GM08714 (cell line): Measurements from ENCODE around the gene FPGS.

Experiments
- H3K4me3 ChIP-seq: fragments of 200-500 bp; sonication (Bioruptor generic); 2 replicates; pipeline ENCODE4 v1.5.1; 2014; ENCODE audit warnings: mild to moderate bottlenecking, low read length, inconsistent platforms
- ZNF274 ChIP-seq: IDR thresholded peaks from 2 replicates; pipeline ENCODE4 v1.6.1; 2012; ENCODE audit warnings: mild to moderate bottlenecking, low read depth, low read length

The FPGS gene

DNA sequence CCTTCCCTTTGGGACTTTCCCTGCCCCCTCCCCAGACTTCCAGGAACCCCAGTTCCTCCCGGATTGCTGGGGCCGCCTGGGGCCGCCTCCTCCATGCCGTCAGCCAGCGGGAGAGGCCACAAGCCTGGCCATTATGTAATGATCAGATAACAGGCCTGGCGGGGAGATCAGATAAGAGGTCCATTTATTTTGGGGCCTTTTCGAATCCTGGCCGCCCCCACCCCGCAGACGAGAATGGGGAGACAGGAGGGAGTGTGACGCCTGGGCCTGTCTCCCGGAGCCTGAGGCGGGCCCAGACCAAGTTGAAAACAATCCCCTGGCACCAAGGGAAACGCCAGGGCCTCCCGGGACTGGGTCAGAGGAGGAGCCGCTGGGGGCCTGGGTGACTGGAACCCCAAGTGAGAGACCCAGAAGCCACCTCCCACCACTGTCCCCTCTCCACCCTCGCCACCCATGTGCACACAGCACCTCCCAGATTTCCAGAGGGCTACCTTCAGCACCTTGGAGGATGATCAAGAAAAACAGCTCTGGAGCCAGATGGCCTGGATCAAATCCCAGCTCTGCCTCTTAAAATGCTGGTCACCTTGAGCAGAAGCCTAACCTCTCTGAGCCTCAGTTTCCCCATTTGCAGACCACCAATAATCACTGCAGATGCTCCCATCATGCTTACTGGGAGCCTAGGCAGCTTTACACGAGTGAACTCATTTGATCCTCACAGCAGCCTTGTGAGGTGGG is 43.9 kb downstream of the FPGS start:
- no peak for TF ChIP-seq ZNF274
- no peak overlapping the region for H3K4me3 ChIP-seq

- no peak overlapping the region for H3K4me3 ChIP-seq
- TF ChIP-seq ZNF274: no peak
These were observed 44.5 kb downstream of the FPGS start for GRCh38 chr9:127847178-127847510.

DNA sequence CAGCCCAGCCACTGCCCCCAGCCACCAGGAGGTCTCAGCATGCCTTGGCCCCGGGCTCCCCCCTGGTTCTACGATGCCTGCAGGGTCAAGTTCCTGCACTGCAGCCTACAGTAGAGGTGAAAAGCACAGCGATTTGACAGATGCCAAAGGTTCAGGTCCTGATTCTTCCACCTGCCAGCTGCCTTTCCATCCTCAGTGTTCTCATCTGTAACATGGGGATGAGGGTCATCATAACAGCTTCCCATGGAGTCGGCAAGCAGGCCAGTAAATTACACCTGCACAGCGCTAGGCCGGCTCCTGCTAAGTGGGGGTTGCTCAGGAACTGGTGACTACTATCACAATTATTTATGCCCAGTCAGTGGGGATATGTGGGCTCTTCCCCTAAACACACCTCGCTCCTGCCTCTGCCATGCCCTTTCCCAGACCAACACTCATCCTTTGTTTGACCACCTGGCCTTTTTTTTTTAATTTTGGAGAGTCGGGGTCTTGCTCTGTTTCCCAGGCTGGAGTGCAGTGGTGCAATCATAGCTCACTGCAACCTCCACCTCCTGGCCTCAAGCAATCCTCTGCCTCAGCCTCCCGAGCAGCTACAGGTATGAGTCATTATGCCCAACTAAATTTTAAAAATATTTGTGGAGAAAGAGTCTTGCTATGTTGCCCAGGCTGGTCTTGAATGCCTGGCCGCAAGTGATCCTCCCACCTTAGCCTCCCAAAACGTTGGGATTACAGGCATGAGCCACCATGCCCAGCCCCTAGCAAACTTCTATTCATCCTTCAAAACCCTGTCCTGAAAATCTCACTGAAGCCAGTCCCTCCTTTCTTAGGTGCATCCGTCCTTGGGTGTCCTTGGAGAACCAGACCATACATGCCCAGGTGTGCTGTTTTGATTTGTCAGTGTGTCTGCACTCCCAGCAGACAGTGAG is 45.4 kb downstream of the FPGS start:
- H3K4me3 ChIP-seq: no peak overlapping the region
- no peak for TF ChIP-seq ZNF274

DNA sequence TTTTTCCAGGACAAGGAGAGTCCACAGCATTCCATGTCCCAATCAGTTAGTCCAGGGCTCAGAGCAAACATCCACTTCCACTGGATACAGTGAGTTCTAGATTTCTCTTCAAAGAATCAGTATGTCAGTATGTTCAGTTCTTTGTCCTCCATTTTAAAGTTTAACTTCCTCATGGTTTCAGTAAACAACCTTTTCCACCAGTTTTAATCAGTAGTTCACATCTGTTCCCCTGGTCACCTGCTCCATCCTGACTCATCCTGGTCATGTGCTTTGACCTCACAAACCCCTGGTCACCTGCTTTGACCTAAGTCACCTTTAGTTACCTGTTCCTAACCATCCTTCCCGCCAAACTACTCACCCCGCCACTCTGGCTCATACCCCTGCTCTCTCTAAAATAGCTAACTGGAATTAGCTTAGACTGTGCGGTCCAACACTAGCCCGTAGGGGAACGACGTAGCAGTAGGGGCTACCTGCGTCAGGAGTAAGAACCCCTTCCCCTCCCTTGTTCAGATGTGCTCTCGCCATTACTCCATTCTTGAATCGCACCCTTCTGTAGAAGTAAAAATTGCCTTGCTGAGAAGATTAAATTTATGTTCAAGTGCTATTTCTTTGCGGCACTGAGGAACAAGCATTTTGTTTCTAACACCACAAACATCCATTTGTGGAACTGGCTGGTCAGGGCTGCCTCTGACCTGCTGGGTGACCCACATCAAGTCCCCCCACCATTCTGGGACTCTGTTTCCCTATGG is 46.2 kb downstream of the FPGS start:
- no peak overlapping the region for H3K4me3 ChIP-seq
- no peak for TF ChIP-seq ZNF274

DNA sequence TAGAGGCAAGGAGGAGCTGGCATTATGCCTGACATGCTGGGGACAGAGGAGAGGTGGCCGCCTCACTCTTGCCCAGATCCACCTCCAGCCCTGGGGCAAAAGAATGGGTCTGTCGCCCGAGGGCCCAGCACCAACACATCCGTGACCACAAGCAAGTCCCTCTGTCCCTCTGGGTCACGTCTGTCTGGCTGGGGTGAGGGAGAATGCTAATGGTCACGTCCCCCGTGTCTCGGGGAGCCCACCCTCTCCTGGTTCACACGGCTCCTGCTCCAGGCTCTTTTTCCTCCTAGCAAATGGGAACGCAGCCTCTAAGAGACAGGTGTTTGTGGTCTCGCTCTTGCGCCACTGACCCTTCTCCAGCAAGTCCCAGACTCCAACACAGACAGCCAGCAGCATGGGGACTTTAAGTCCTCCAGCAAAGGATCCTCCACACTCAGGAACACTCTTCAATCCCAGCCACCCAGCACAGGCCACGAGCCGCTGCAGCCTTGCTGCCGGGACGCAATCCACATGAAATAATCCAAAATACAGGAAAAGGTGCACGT is 47.7 kb downstream of the FPGS start:
- no peak for TF ChIP-seq ZNF274
- H3K4me3 ChIP-seq: no peak overlapping the region

DNA sequence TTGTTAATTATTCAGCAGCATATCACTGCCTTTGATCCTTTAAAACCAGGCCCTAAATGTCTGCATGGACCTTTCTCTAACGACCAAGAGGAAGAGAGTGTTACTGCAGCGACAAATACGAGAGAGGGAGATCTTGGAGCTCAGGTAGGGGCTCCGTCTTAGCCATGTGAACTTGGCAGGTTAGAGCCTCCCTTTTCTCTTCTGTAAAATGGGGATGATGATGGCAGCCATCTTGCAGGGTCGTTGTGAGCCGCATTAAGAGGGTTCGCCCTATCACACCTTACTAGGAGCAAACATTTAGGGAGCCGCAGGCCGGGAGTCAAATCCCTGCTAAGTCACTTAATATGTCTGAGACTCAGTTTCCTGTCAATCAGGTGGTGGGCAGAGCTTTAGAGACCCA is 50.1 kb downstream of the FPGS start:
- TF ChIP-seq ZNF274: no peak
- H3K4me3 ChIP-seq: peak overlapping the region; percentile 60; the same call in 1 of the 2 replicates

DNA sequence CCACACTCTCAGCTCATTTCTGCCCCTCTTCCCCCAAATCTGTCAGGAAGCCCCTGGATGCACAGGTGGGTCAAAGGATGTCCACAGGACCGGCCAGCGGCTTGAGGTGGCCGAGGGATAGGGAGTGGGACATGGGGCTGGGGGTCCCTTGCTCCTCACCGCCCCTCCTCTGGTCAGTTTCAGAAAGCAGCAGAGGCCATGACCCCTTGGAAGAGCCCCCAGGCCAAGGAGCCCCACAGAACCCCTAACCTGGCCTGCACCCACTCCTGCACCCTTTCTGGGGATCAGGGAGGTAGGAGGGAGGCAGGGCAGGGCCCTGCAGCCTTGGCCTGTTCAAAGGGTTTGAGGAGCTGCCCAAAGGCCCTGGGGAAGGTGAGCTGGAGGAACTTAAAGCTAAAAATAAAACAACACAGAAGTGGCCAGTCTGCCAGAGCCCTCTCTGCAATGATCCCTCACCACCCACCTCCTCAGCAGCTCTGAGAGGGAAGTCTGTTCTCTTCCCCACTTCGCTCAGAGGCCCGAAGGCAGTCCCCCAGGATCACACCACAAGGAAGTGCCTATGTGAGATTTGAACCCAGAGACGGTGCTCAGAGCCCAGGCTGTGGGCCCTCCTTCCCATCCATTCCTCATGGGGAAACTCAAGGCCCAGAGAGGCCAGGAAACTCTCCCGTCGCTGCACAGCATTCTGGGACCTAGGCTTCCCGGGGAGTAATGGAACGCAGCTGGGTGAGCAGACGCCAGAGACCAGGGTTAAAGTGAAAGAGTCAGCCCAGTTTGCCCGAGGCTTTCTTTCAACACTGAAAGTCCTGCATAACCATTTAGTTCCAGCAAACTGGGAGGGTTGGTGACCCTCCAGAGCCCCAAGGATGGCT is 50.9 kb downstream of the FPGS start:
- peak overlapping the region; percentile 60; the same call in 1 of the 2 replicates for H3K4me3 ChIP-seq
- no peak for TF ChIP-seq ZNF274

DNA sequence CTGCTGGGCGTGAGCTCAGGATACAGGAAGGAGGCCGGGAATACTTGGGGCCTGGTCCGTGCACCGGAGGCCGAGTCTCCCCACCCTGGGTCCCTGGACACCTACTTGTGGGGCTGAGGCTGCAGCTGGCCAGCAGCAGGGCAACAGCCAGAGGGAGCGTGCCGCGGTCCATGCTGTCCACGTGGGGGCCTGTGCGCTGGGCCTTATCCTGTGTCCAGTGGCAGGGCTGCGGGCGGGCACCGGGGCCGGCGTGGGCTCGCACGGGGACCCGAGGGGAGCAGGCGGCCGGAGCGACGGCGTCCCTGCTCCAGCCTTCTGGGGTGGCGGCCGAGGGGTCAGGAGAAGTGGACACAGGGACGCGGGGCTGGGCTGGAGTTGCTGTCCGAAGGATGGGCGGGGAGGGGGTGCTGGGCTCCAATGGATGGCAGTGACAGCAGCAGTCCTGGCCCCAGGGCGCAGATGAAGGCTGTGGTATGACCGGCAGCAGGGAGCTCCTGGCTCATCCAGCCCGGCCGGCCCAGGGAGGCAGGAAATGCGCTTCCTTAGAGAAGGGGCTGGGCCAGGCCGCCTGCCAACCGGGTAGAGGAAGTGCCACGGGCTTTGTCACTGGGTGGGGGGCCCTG is 51.6 kb downstream of the FPGS start, which contains the start of gene ENG:
ENG (minus strand) TSS at position 475 of the 623 bp plus-strand sequence; CDS start at position 172, 303 bp downstream.
- no peak for TF ChIP-seq ZNF274
- peak within 1 kb of the TSS; percentile 60; the same call in 1 of the 2 replicates for H3K4me3 ChIP-seq

DNA sequence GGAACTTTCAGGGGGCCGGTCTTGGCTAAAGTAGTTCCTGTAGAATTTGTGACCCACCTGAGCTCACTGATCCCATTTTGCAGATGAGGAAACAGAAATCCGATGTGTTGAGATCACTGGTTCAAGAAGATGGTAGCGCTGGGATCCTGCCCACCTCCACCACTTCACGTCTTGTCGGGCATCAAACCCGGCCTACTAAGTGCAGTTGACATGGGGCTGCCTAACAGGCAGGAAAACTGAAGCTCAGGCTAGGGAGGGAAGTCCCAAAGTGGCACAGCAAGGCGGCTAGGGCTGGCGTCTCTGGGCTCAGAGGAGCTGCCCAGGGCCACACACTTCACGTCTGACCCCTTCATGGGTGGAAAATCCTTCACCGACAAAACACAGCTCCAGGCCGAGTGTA is 52.3 kb downstream of the FPGS start:
- TF ChIP-seq ZNF274: no peak
- no peak overlapping the region for H3K4me3 ChIP-seq

DNA sequence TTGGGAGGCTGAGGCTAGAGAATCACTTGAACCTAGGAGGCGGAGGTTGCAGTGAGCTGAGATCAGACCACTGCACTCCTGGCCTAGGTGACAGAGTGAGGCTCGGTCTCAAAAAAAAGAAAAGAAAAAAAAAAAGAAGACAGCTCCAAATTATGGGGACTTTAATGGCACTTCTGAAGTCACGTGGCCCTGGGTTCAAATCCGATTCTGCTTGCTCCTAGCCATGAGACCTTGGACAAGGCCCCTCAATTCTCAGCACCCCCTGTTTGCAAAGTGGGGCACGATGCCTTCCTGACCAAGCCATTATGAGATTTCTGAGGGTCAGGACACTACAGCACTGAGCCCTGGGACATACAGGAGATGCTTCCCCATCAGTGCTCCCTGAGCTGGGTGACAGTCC is 52.8 kb downstream of the FPGS start:
- no peak for TF ChIP-seq ZNF274

GRCh38 chr9:127856094-127856728 is 53.5 kb downstream of the FPGS start:
- TF ChIP-seq ZNF274: no peak
- H3K4me3 ChIP-seq: no peak overlapping the region

More for the DNA sequence above, 52.8 kb downstream of the FPGS start:
- no peak overlapping the region for H3K4me3 ChIP-seq

GRCh38 chr9:127856729-127857116 is 54.0 kb downstream of the FPGS start:
- H3K4me3 ChIP-seq: no peak overlapping the region
- TF ChIP-seq ZNF274: no peak
